ENCODE results near the gene F13B.

Gene F13B

DNA sequence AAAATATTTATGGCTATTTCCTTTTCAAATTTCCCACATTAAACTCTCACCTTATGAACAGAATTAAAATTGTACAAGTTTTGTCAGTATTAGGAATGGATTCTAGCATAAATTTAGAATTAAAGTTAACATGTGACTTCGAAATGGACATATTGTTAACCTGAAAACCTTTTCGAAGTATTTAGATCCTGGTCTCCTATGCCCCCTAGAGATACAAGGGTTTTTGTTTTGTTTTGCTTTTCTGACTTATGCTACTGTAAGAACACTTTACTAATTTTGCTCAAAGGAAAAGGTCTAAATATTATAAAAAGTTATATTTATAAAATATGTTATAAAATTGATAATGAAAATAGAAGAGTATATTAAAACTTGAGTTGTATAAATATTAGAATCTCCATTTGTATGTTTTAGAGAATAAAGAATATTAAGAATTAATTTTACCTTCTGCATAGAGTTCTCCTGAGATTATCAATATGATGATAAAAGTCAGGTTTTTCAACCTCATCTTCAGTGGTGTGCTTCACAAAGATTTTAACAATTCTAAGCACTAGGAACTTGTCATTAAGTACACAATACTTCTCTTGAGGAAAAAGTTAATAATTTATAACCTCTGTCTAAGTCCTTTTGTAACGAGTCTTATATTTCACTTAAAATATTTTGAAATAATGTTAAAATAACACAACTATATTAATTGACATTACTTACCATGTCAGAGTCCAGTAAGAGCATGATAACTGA, at the start of gene F13B:
TSS of gene F13B (minus strand) at position 542 of the 738 bp plus-strand sequence. CDS start at position 505, 37 bp downstream.
- H3K4me3 ChIP-seq (ENCODE audit: low read depth, low read length): no peak within 1 kb of the TSS
- TF ChIP-seq CTCF (IDR thresholded peaks at IDR 0.05; ENCODE audit: low read depth, low read length): no peak
- in situ Hi-C loops (cut with HindIII; ENCODE audit: low sequenced_read_pairs): no loop called here
- no peak for DNase-seq (ENCODE audit: low read depth, low spot score)

DNA sequence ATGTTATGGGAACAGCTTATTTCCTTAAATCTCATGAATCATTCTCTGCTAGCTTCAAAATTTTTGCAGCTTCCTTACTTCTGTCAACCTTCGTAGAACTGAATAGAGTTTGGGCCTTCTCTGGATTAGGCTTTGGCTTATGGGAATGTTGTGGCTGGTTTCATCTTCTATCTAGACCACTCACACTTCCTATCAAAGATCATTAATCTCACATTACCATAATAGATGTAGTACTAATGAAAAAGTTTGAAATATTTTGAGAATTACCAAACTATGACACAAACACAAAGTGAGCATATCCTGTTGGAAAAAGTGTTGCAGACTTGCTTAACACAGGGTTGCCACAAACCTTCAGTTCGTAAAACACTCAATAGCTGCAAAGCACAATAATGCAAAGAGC, 49.1 kb upstream of the F13B start:
- H3K4me3 ChIP-seq (ENCODE audit: low read depth, low read length): no peak overlapping the region
- no peak for TF ChIP-seq CTCF (IDR thresholded peaks at IDR 0.05; ENCODE audit: low read depth, low read length)
- in situ Hi-C loops (cut with HindIII; ENCODE audit: low sequenced_read_pairs): no loop called here
- no peak for DNase-seq (ENCODE audit: low read depth, low spot score)

- in situ Hi-C loops (cut with HindIII; ENCODE audit: low sequenced_read_pairs): no loop called here
- H3K4me3 ChIP-seq (ENCODE audit: low read depth, low read length): no peak overlapping the region
- no peak for TF ChIP-seq CTCF (IDR thresholded peaks at IDR 0.05; ENCODE audit: low read depth, low read length)
- DNase-seq (ENCODE audit: low read depth, low spot score): no peak
Measured at GRCh38 chr1:197106869-197107268, 39.8 kb upstream of the F13B start.

DNA sequence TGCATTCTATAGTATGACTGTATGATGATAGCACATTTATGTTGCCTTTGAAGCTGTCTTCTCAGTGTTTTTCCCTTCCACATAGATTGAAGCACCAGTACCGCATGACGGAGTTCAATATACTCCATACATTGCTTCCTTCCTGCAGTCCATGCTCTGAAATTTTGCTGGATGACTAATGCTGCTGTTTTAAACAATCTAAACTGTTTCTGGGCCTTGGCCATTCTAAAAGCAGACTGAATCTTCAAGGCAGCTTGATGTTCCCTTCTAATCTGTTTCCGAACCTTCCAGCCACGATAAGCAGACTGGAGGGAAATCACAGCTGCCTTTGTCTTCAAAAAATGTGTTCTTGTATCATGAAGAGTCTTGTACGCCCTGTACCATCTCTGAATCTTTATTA, 36.2 kb upstream of the F13B start:
- no peak for DNase-seq (ENCODE audit: low read depth, low spot score)
- H3K4me3 ChIP-seq (ENCODE audit: low read depth, low read length): no peak overlapping the region
- in situ Hi-C loops (cut with HindIII; ENCODE audit: low sequenced_read_pairs): no loop called here
- TF ChIP-seq CTCF (IDR thresholded peaks at IDR 0.05; ENCODE audit: low read depth, low read length): no peak

- no peak for DNase-seq (ENCODE audit: low read depth, low spot score)
- no peak overlapping the region for H3K4me3 ChIP-seq (ENCODE audit: low read depth, low read length)
- in situ Hi-C loops (cut with HindIII; ENCODE audit: low sequenced_read_pairs): no loop called here
- TF ChIP-seq CTCF (IDR thresholded peaks at IDR 0.05; ENCODE audit: low read depth, low read length): no peak
Measured at GRCh38 chr1:197101978-197102377, 34.9 kb upstream of the F13B start.

GRCh38 chr1:197100677-197101076, 33.6 kb upstream of the F13B start:
- H3K4me3 ChIP-seq (ENCODE audit: low read depth, low read length): no peak overlapping the region
- no peak for DNase-seq (ENCODE audit: low read depth, low spot score)
- TF ChIP-seq CTCF (IDR thresholded peaks at IDR 0.05; ENCODE audit: low read depth, low read length): no peak

More at GRCh38 chr1:197100677-197101076, 33.6 kb upstream of the F13B start:
- in situ Hi-C loops (cut with HindIII; ENCODE audit: low sequenced_read_pairs): no loop called here
